IMR-90 (cell line): Measurements from ENCODE around the gene NPR2. TPM values are rescaled to one million over a fixed set of nuclear protein-coding genes. Genes with fewer than 3 reads are reported as not detected.

Experiments used
- ATAC-seq: fragments of 200-7000 bp; cut with Tn5 transposase; 2 replicates; pipeline ENCODE4 v1.9.1; 2020; ENCODE audit warnings: low read depth, mild to moderate bottlenecking, moderate library complexity
- BruUV-seq: library from RNA; stranded (reverse); fragments of 400-500 nt; replicated peaks from 2 replicates; lab custom pipeline; 2021; lab: Mats Ljungman, UMichigan
- CTCF ChIA-PET: fragments of 300-600 bp; formaldehyde crosslinking; extraction: SDS; loops from one replicate; lab custom pipeline; 2021; ENCODE audit warnings: antibody characterized with exemption; lab: Yijun Ruan, JAX
- POLR2A ChIA-PET: fragments of 300-600 bp; sonication (Branson Sonifier 250); formaldehyde crosslinking; loops from one replicate; lab custom pipeline; 2022; ENCODE audit warnings: antibody characterized with exemption; ENCODE audit not compliant: unreplicated experiment; lab: Charles Lee
- DNase-seq: peaks from one replicate; pipeline ENCODE4 v3.0.0; 2013
- H2AFZ ChIP-seq: replicated peaks from 2 replicates; pipeline ENCODE3; 2013; ENCODE audit warnings: low read length, mild to moderate bottlenecking; ENCODE audit not compliant: poor library complexity
- H2AK5ac ChIP-seq: 2 replicates; pipeline ENCODE4 v1.6.1; 2013; ENCODE audit warnings: low read depth, low read length, inconsistent platforms
- H2AK9ac ChIP-seq: replicated peaks from 2 replicates; pipeline ENCODE3; 2013; ENCODE audit warnings: mild to moderate bottlenecking, low read depth, low read length, moderate library complexity; ENCODE audit not compliant: poor library complexity
- H2BK120ac ChIP-seq: 2 replicates; pipeline ENCODE4 v1.6.1; 2013; ENCODE audit warnings: low read depth, low read length, inconsistent platforms
- H2BK15ac ChIP-seq: 3 replicates; pipeline ENCODE4 v1.6.1; 2013; ENCODE audit warnings: low read depth, low read length, inconsistent platforms
- H2BK20ac ChIP-seq: 2 replicates; pipeline ENCODE4 v1.6.1; 2013; ENCODE audit warnings: low read depth, mild to moderate bottlenecking, inconsistent platforms, low read length, moderate library complexity
- H2BK5ac ChIP-seq: 2 replicates; pipeline ENCODE4 v1.6.1; 2013; ENCODE audit warnings: mild to moderate bottlenecking, low read depth, low read length, inconsistent platforms; ENCODE audit not compliant: poor library complexity, severe bottlenecking
- H3K14ac ChIP-seq: replicated peaks from 2 replicates; pipeline ENCODE4 v1.6.1; 2013; ENCODE audit warnings: low read depth, low read length, inconsistent platforms
- H3K18ac ChIP-seq: 2 replicates; pipeline ENCODE4 v1.6.1; 2013; ENCODE audit warnings: low read depth, low read length, control low read depth
- H3K23ac ChIP-seq: 2 replicates; pipeline ENCODE4 v1.6.1; 2013; ENCODE audit warnings: low read depth, low read length, inconsistent platforms
- H3K27ac ChIP-seq: 2 replicates; pipeline ENCODE4 v1.5.1; 2013; ENCODE audit warnings: mild to moderate bottlenecking, control low read depth, low read length; ENCODE audit not compliant: insufficient read depth
- H3K27me3 ChIP-seq: 2 replicates; pipeline ENCODE4 v1.6.1; 2013; ENCODE audit warnings: low read length; ENCODE audit not compliant: control insufficient read depth, insufficient read depth
- H3K36me3 ChIP-seq: 2 replicates; pipeline ENCODE4 v1.6.1; 2013; ENCODE audit warnings: low read length, mixed read lengths; ENCODE audit not compliant: control insufficient read depth, insufficient read depth
- H3K4ac ChIP-seq: 2 replicates; pipeline ENCODE4 v1.6.1; 2013; ENCODE audit warnings: low read depth, low read length, inconsistent platforms
- H3K4me1 ChIP-seq: 2 replicates; pipeline ENCODE4 v1.6.1; 2013; ENCODE audit warnings: low read length, mixed read lengths; ENCODE audit not compliant: control insufficient read depth, insufficient read depth
- H3K4me2 ChIP-seq: 2 replicates; pipeline ENCODE4 v1.6.1; 2013; ENCODE audit warnings: low read depth, mild to moderate bottlenecking, control low read depth, low read length, moderate library complexity
- H3K4me3 ChIP-seq: 2 replicates; pipeline ENCODE4 v1.5.1; 2013; ENCODE audit warnings: low read depth, mild to moderate bottlenecking, control low read depth, low read length, moderate library complexity; ENCODE audit not compliant: insufficient read depth
- H3K56ac ChIP-seq: 2 replicates; pipeline ENCODE4 v1.6.1; 2013; ENCODE audit warnings: low read length, inconsistent platforms; ENCODE audit not compliant: insufficient read depth; ENCODE audit errors: extremely low read depth
- H3K79me1 ChIP-seq, 2 experiments: 2 replicates each; pipeline ENCODE4 v1.6.1; 2013; ENCODE audit warnings: low read length in 2 of 2, inconsistent platforms in 1 of 2, low read depth in 1 of 2
- H3K9ac ChIP-seq: 2 replicates; pipeline ENCODE4 v1.6.1; 2013; ENCODE audit warnings: low read depth, low read length, control low read depth
- H3K9me1 ChIP-seq: 2 replicates; pipeline ENCODE4 v1.6.1; 2013; ENCODE audit warnings: low read length, inconsistent platforms; ENCODE audit not compliant: insufficient read depth
- H3K9me3 ChIP-seq: 2 replicates; pipeline ENCODE4 v1.6.1; 2013; ENCODE audit warnings: low read length; ENCODE audit not compliant: control insufficient read depth, insufficient read depth
- H4K20me1 ChIP-seq: 2 replicates; pipeline ENCODE4 v1.6.1; 2013; ENCODE audit warnings: low read length, inconsistent platforms; ENCODE audit not compliant: insufficient read depth
- H4K5ac ChIP-seq: 2 replicates; pipeline ENCODE4 v1.6.1; 2013; ENCODE audit warnings: mild to moderate bottlenecking, low read depth, low read length, control low read depth
- H4K8ac ChIP-seq, 2 experiments: 2 replicates each; pipeline ENCODE4 v1.6.1; 2013; ENCODE audit warnings: low read depth in 2 of 2, low read length in 2 of 2, control low read depth in 1 of 2, inconsistent platforms in 1 of 2
- H4K91ac ChIP-seq: 2 replicates; pipeline ENCODE4 v1.6.1; 2013; ENCODE audit warnings: low read depth, low read length, inconsistent platforms; ENCODE audit not compliant: insufficient read depth
- BHLHE40 ChIP-seq: fragments of 150-350 bp; IDR thresholded peaks from 2 replicates; pipeline ENCODE4 v1.6.1; 2016; ENCODE audit warnings: mild to moderate bottlenecking, low read depth, low read length
- CEBPB ChIP-seq: IDR thresholded peaks from 2 replicates; pipeline ENCODE4 v1.6.1; 2012; ENCODE audit warnings: low read depth, low read length, improper control_type of control experiment
- CHD1 ChIP-seq: IDR thresholded peaks from 2 replicates; pipeline ENCODE4 v1.6.1; 2012; ENCODE audit warnings: low read depth, low read length, improper control_type of control experiment
- ELK1 ChIP-seq: fragments of 150-350 bp; IDR thresholded peaks from 2 replicates; pipeline ENCODE4 v1.6.1; 2016; ENCODE audit warnings: low read depth, mild to moderate bottlenecking, low read length, moderate library complexity, borderline replicate concordance
- FOS ChIP-seq: fragments of 150-350 bp; IDR thresholded peaks from 2 replicates; pipeline ENCODE4 v1.6.1; 2016; ENCODE audit warnings: low read depth, low read length
- MAFK ChIP-seq: IDR thresholded peaks from 2 replicates; pipeline ENCODE4 v1.6.1; 2012; ENCODE audit warnings: low read depth, low read length, improper control_type of control experiment
- MXI1 ChIP-seq: IDR thresholded peaks from 2 replicates; pipeline ENCODE4 v1.6.1; 2012; ENCODE audit warnings: low read depth, mild to moderate bottlenecking, low read length, moderate library complexity, borderline replicate concordance
- RAD21 ChIP-seq: IDR thresholded peaks from 2 replicates; pipeline ENCODE4 v1.6.1; 2012; ENCODE audit warnings: low read length, improper control_type of control experiment
- SMC3 ChIP-seq: fragments of 150-350 bp; IDR thresholded peaks from 2 replicates; pipeline ENCODE4 v1.6.1; 2016; ENCODE audit warnings: low read depth, mild to moderate bottlenecking, antibody characterized with exemption, low read length, moderate library complexity
- WGBS, 2 experiments: methylation state at CpG; one replicate each; pipeline versions ENCODE4 v1.1.5 to v1.1.7; 2013; ENCODE audit warnings: missing lambda C conversion rate in 2 of 2; ENCODE audit not compliant: insufficient read length in 1 of 2; ENCODE audit errors: extremely low coverage in 2 of 2; 5-methylcytosine and 5-hydroxymethylcytosine counted together
- dilution Hi-C: fragments of 300-500 bp; cut with HindIII; formaldehyde crosslinking; loops from one replicate; pipeline ENCODE4 v1.14.3; 2018; ENCODE audit warnings: low sequenced_read_pairs; ENCODE audit not compliant: unreplicated experiment
- in situ Hi-C: fragments of 300-500 bp; cut with MboI; formaldehyde crosslinking; loops from 3 replicates; pipeline ENCODE4 v1.14.3; 2019; ENCODE audit warnings: low sequenced_read_pairs, inconsistent platforms, mixed read lengths
- intact Hi-C: fragments of 100-400 bp; cut with micrococcal nuclease; formaldehyde crosslinking; loops from 2 replicates; pipeline ENCODE4 v1.10.0; 2022
- polyA plus RNA-seq, 3 experiments: library from polyadenylated mRNA; depleted of rRNA; stranded (reverse); fragments of >200 nt; gene quantifications; 2 replicates each; pipeline ENCODE4 v1.2.3, GENCODE V29; 2012; ENCODE audit warnings: low replicate concordance in 1 of 3
- total RNA-seq: library from RNA; depleted of rRNA; stranded (reverse); fragments of >200 nt; gene quantifications from 2 replicates; pipeline ENCODE4 v1.2.3, GENCODE V29; 2012

Gene NPR2
- total and polyA plus RNA-seq, 2 of the 4 experiments (the other 2 are of a cell fraction) = 5.2 to 35.7 TPM

GRCh38 chr9:35769763-35770162 is 21.6 kb upstream of the NPR2 start:
- POLR2A ChIA-PET = no interaction called here
- CTCF ChIA-PET = no interaction called here
- no peak for ATAC-seq

More at GRCh38 chr9:35769763-35770162, 21.6 kb upstream of the NPR2 start:
- no peak overlapping the region for H3K18ac ChIP-seq
- no peak overlapping the region for H2AK9ac ChIP-seq
- H3K36me3 ChIP-seq = no peaks in the 10 kb centered on the region
- BruUV-seq = no TSS peak
- no peak overlapping the region for H3K27ac ChIP-seq
- H3K56ac ChIP-seq = no peak overlapping the region
- H3K9me1 ChIP-seq = no peaks in the 10 kb centered on the region
- H3K9me3 ChIP-seq = no peaks in the 10 kb centered on the region
- no peak overlapping the region for H3K14ac ChIP-seq
- no peak overlapping the region for H2BK120ac ChIP-seq
- H3K27me3 ChIP-seq = peaks cover 26% of the 10 kb centered on the region
- H3K4me1 ChIP-seq = peaks cover 1% of the 10 kb centered on the region; the same call in 1 of the 2 replicates
- no peak overlapping the region for H3K4me2 ChIP-seq
- no peak overlapping the region for H2BK15ac ChIP-seq
- H3K23ac ChIP-seq = no peak overlapping the region
- no peak overlapping the region for H4K91ac ChIP-seq
- H4K8ac ChIP-seq = no peak overlapping the region
- no peak overlapping the region for H2BK20ac ChIP-seq
- DNase-seq = no peak
- intact Hi-C loops = no loop called here
- H3K4ac ChIP-seq = no peak overlapping the region
- no peak overlapping the region for H3K4me3 ChIP-seq
- TF ChIP-seq RAD21 = no peak
- TF ChIP-seq MAFK = no peak
- no peak for TF ChIP-seq MXI1
- TF ChIP-seq CEBPB = no peak
- TF ChIP-seq SMC3 = no peak
- no peak for TF ChIP-seq ELK1
- no peak for TF ChIP-seq FOS
- no peak for TF ChIP-seq CHD1
- no peak for TF ChIP-seq BHLHE40
- WGBS, 2 experiments = no CpG with 5 or more reads among the region's 1 CpG
- no peak overlapping the region for H3K9ac ChIP-seq
- no peaks in the 10 kb centered on the region for H4K20me1 ChIP-seq
- dilution Hi-C loops = no loop called here
- H4K5ac ChIP-seq = no peak overlapping the region
- in situ Hi-C loops = no loop called here
- no peak overlapping the region for H2AK5ac ChIP-seq
- no peaks in the 10 kb centered on the region for H3K79me1 ChIP-seq
- no peak overlapping the region for H2AFZ ChIP-seq
- no peak overlapping the region for H2BK5ac ChIP-seq
